GM06990 (cell line): ENCODE measurements around the gene FAM53C.

Experiments
- DNase-seq: peaks from one replicate; pipeline ENCODE4 v3.0.0-alpha.2; 2011; ENCODE audit not compliant: insufficient read length; ENCODE audit errors: extremely low read depth
- H3K27me3 ChIP-seq: replicated peaks from 2 replicates; pipeline ENCODE4 v1.6.0; 2011; ENCODE audit warnings: low read length; ENCODE audit not compliant: control insufficient read depth, insufficient read depth
- H3K36me3 ChIP-seq: 2 replicates; pipeline ENCODE4 v1.5.1; 2011; ENCODE audit warnings: low read length; ENCODE audit not compliant: control insufficient read depth, insufficient read depth
- H3K4me3 ChIP-seq: replicated peaks from 2 replicates; pipeline ENCODE4 v1.5.1; 2011; ENCODE audit warnings: low read depth, mild to moderate bottlenecking, control low read depth, low read length
- CTCF ChIP-seq: IDR thresholded peaks from 2 replicates; pipeline ENCODE4 v1.5.1; 2011; ENCODE audit warnings: low read length, control low read depth, mild to moderate bottlenecking, inconsistent platforms; ENCODE audit not compliant: insufficient read depth, poor library complexity, severe bottlenecking

The FAM53C gene

GRCh38 chr5:138369706-138370105 lies 31.6 kb downstream of the FAM53C start:
- no peak for TF ChIP-seq CTCF
- no peak overlapping the region for H3K4me3 ChIP-seq
- H3K27me3 ChIP-seq: no peaks in the 10 kb centered on the region
- no peak for DNase-seq
- H3K36me3 ChIP-seq: no peaks in the 10 kb centered on the region

- Histone ChIP-seq H3K36me3 (no peaks in the 10 kb centered on the region; the same call in 1 of the 2 replicates), H3K27me3 (no peaks in the 10 kb centered on the region), H3K4me3 (no peak overlapping the region)
- DNase-seq: no peak
- no peak for TF ChIP-seq CTCF
Observed at GRCh38 chr5:138370537-138370936, 32.5 kb downstream of the FAM53C start.

GRCh38 chr5:138371454-138371853 lies 33.4 kb downstream of the FAM53C start:
- no peak for TF ChIP-seq CTCF
- Histone ChIP-seq H3K4me3 (no peak overlapping the region), H3K27me3 (no peaks in the 10 kb centered on the region), H3K36me3 (no peaks in the 10 kb centered on the region; the same call in 1 of the 2 replicates)
- DNase-seq: no peak

GRCh38 chr5:138372225-138372624 lies 34.2 kb downstream of the FAM53C start:
- Histone ChIP-seq H3K36me3 (no peaks in the 10 kb centered on the region; the same call in 1 of the 2 replicates), H3K4me3 (no peak overlapping the region), H3K27me3 (no peaks in the 10 kb centered on the region)
- no peak for DNase-seq
- no peak for TF ChIP-seq CTCF

- no peak for TF ChIP-seq CTCF
- Histone ChIP-seq H3K4me3 (no peak overlapping the region), H3K36me3 (peaks cover 1% of the 10 kb centered on the region), H3K27me3 (no peaks in the 10 kb centered on the region)
- no peak for DNase-seq
Observed at GRCh38 chr5:138372653-138373052, 34.6 kb downstream of the FAM53C start.

- H3K27me3 ChIP-seq: no peaks in the 10 kb centered on the region
- no peak overlapping the region for H3K4me3 ChIP-seq
- H3K36me3 ChIP-seq: peaks cover 10% of the 10 kb centered on the region
- no peak for DNase-seq
- TF ChIP-seq CTCF: no peak
Observed at GRCh38 chr5:138382347-138382746, 44.3 kb downstream of the FAM53C start.
